HUES6 (cell line): ENCODE data around the gene NCLN.
"Not testable (repeated sequence)": the region's sequence is repeated elsewhere in the genome, so short reads cannot be mapped to it uniquely, and the experiment has no call there.

ENCODE experiments used
- H3K27ac ChIP-seq: 2 replicates; pipeline ENCODE4 v1.7.0; 2013; ENCODE audit warnings: low read depth, mild to moderate bottlenecking, low read length, inconsistent platforms
- H3K27me3 ChIP-seq: 2 replicates; pipeline ENCODE4 v1.6.1; 2013; ENCODE audit warnings: low read length; ENCODE audit not compliant: control insufficient read depth, insufficient read depth
- H3K36me3 ChIP-seq: 2 replicates; pipeline ENCODE4 v1.6.1; 2013; ENCODE audit warnings: low read length; ENCODE audit not compliant: control insufficient read depth, insufficient read depth
- H3K4me1 ChIP-seq: 2 replicates; pipeline ENCODE4 v1.6.1; 2013; ENCODE audit warnings: low read length; ENCODE audit not compliant: control insufficient read depth, insufficient read depth
- H3K4me3 ChIP-seq: 2 replicates; pipeline ENCODE4 v1.5.1; 2013; ENCODE audit warnings: low read depth, low read length
- H3K9ac ChIP-seq: one replicate; pipeline ENCODE4 v1.6.1; 2013; ENCODE audit warnings: mild to moderate bottlenecking, low read length
- H3K9me3 ChIP-seq: 2 replicates; pipeline ENCODE4 v1.6.1; 2013; ENCODE audit warnings: low read depth, low read length; ENCODE audit not compliant: control insufficient read depth, insufficient read depth

The NCLN gene

GRCh38 chr19:3148503-3148902 lies 37.2 kb upstream of the NCLN start:
- no peaks in the 10 kb centered on the region for H3K9me3 ChIP-seq
- H3K4me3 ChIP-seq: no peak overlapping the region
- H3K27me3 ChIP-seq: peaks cover 6% of the 10 kb centered on the region; the same call in 1 of the 2 replicates
- no peak overlapping the region for H3K9ac ChIP-seq
- no peak overlapping the region for H3K27ac ChIP-seq
- no peaks in the 10 kb centered on the region for H3K36me3 ChIP-seq
- no peaks in the 10 kb centered on the region for H3K4me1 ChIP-seq

- Histone ChIP-seq H3K9ac (no peak overlapping the region), H3K27me3 (peaks cover 6% of the 10 kb centered on the region; the same call in 1 of the 2 replicates), H3K4me3 (no peak overlapping the region), H3K36me3 (no peaks in the 10 kb centered on the region), H3K9me3 (no peaks in the 10 kb centered on the region), H3K27ac (no peak overlapping the region), H3K4me1 (no peaks in the 10 kb centered on the region)
Observed at GRCh38 chr19:3149089-3149488, 36.6 kb upstream of the NCLN start.

- Histone ChIP-seq H3K9ac (no peak overlapping the region), H3K4me3 (no peak overlapping the region), H3K4me1 (peaks cover 1% of the 10 kb centered on the region; the same call in 1 of the 2 replicates), H3K27me3 (peaks cover 6% of the 10 kb centered on the region; the same call in 1 of the 2 replicates), H3K36me3 (no peaks in the 10 kb centered on the region), H3K9me3 (no peaks in the 10 kb centered on the region), H3K27ac (no peak overlapping the region)
Observed at GRCh38 chr19:3149526-3150505, 35.9 kb upstream of the NCLN start.

- no peaks in the 10 kb centered on the region for H3K9me3 ChIP-seq
- H3K27ac ChIP-seq: no peak overlapping the region
- H3K36me3 ChIP-seq: no peaks in the 10 kb centered on the region
- H3K9ac ChIP-seq: no peak overlapping the region
- peaks cover 4% of the 10 kb centered on the region; the same call in 1 of the 2 replicates for H3K4me1 ChIP-seq
- H3K4me3 ChIP-seq: no peak overlapping the region
- peaks cover 6% of the 10 kb centered on the region; the same call in 1 of the 2 replicates for H3K27me3 ChIP-seq
Observed at GRCh38 chr19:3150739-3151329, 34.9 kb upstream of the NCLN start.

- H3K9ac ChIP-seq: no peak overlapping the region
- peaks cover 6% of the 10 kb centered on the region; the same call in 1 of the 2 replicates for H3K27me3 ChIP-seq
- H3K36me3 ChIP-seq: no peaks in the 10 kb centered on the region
- peaks cover 4% of the 10 kb centered on the region; the same call in 1 of the 2 replicates for H3K4me1 ChIP-seq
- H3K9me3 ChIP-seq: no peaks in the 10 kb centered on the region
- H3K27ac ChIP-seq: no peak overlapping the region
- H3K4me3 ChIP-seq: no peak overlapping the region
Observed at GRCh38 chr19:3151563-3152418, 33.9 kb upstream of the NCLN start.

- Histone ChIP-seq H3K9ac (no peak overlapping the region), H3K4me1 (peaks cover 4% of the 10 kb centered on the region; the same call in 1 of the 2 replicates), H3K27ac (no peak overlapping the region), H3K27me3 (peaks cover 8% of the 10 kb centered on the region; the same call in 1 of the 2 replicates), H3K4me3 (no peak overlapping the region), H3K9me3 (no peaks in the 10 kb centered on the region), H3K36me3 (no peaks in the 10 kb centered on the region)
Observed at GRCh38 chr19:3152419-3152780, 33.3 kb upstream of the NCLN start.

GRCh38 chr19:3153286-3154230 lies 32.2 kb upstream of the NCLN start:
- Histone ChIP-seq H3K9ac (no peak overlapping the region), H3K27me3 (peaks cover 8% of the 10 kb centered on the region; the same call in 1 of the 2 replicates), H3K4me1 (peaks cover 4% of the 10 kb centered on the region; the same call in 1 of the 2 replicates), H3K27ac (no peak overlapping the region), H3K36me3 (no peaks in the 10 kb centered on the region), H3K4me3 (no peak overlapping the region), H3K9me3 (no peaks in the 10 kb centered on the region)

GRCh38 chr19:3154447-3154846 lies 31.3 kb upstream of the NCLN start:
- H3K9me3 ChIP-seq, H3K27ac ChIP-seq, H3K27me3 ChIP-seq, H3K36me3 ChIP-seq, H3K4me1 ChIP-seq, H3K4me3 ChIP-seq, H3K9ac ChIP-seq: not testable (repeated sequence)

GRCh38 chr19:3154957-3155736 lies 30.6 kb upstream of the NCLN start:
- Histone ChIP-seq H3K9me3 (peaks cover 4% of the 10 kb centered on the region; the same call in 1 of the 2 replicates), H3K4me3 (no peak overlapping the region), H3K4me1 (peaks cover 4% of the 10 kb centered on the region), H3K27me3 (0 out of 2 replicates have a peak, but pooled peaks cover 2% of the 10 kb centered on the region), H3K36me3 (no peaks in the 10 kb centered on the region), H3K27ac (no peak overlapping the region), H3K9ac (no peak overlapping the region)
